Transverse colon (tissue), 3 donors: ENCODE data around the gene SAMD14.

Experiments used
- CTCF ChIP-seq, 5 experiments: fragments of 200-600 bp in 3 of 5; fragments of 450-650 bp in 2 of 5; sonication (generic) in 3 of 5; IDR thresholded peaks; 1 replicate in 2 of 5; 2 replicates in 3 of 5; pipeline ENCODE4 v1.5.1; 2016 to 2017; ENCODE audit warnings: antibody characterized with exemption in 5 of 5, inconsistent platforms in 3 of 5, mild to moderate bottlenecking in 2 of 5, moderate library complexity in 1 of 5
- EP300 ChIP-seq: sonication (generic); formaldehyde crosslinking; IDR thresholded peaks from one replicate; pipeline ENCODE4 v1.6.1; 2017; ENCODE audit warnings: antibody characterized with exemption, low read depth

- no peak for TF ChIP-seq EP300
- no peak for TF ChIP-seq CTCF (IDR thresholded peaks at IDR 0.05)
These were observed 24.1 kb downstream of the SAMD14 start for GRCh38 chr17:50105811-50106210.
